ENCODE measurements around the gene AFAP1. TPM values are rescaled to one million over a fixed set of nuclear protein-coding genes. Genes with fewer than 3 reads are reported as not detected.

The AFAP1 gene
- total and polyA plus RNA-seq, 2 of the 8 experiments (the other 6 are each of a cell fraction or from before 2014, with no cell fraction given) = 3.6 to 18.2 TPM

DNA sequence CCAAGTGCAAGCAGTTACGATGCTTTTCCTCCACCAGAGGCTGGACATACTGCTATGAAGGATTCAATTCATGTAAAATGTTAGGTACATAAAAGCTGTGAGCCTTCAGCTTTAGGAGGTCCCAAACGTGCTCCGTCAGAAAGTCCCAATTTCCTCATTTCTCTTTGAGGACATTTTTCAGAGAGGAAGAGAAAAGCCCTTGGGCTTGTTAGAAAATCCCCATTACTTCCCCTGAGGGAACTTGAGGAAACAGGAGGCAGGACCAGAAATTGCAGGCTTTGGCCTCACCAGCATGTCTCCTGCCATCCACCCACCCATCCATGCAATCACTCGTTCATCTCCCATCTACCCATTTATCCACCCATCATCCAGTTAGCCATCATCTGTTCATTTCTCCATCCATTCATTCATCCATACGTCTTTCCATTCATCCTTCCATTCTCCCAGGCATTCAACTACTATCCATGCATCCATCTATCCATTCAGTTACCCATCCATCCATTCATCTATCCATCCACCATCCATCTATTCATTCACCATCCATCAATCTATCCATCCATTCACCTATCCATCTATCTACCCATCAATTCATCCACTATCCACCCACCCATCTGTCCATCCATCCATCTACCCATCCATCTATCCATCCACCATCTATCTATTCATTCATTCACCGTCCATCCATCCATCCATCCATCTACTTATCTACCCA, 223.5 kb downstream of the AFAP1 start (continued):
- TF ChIP-seq, protein P1, sequence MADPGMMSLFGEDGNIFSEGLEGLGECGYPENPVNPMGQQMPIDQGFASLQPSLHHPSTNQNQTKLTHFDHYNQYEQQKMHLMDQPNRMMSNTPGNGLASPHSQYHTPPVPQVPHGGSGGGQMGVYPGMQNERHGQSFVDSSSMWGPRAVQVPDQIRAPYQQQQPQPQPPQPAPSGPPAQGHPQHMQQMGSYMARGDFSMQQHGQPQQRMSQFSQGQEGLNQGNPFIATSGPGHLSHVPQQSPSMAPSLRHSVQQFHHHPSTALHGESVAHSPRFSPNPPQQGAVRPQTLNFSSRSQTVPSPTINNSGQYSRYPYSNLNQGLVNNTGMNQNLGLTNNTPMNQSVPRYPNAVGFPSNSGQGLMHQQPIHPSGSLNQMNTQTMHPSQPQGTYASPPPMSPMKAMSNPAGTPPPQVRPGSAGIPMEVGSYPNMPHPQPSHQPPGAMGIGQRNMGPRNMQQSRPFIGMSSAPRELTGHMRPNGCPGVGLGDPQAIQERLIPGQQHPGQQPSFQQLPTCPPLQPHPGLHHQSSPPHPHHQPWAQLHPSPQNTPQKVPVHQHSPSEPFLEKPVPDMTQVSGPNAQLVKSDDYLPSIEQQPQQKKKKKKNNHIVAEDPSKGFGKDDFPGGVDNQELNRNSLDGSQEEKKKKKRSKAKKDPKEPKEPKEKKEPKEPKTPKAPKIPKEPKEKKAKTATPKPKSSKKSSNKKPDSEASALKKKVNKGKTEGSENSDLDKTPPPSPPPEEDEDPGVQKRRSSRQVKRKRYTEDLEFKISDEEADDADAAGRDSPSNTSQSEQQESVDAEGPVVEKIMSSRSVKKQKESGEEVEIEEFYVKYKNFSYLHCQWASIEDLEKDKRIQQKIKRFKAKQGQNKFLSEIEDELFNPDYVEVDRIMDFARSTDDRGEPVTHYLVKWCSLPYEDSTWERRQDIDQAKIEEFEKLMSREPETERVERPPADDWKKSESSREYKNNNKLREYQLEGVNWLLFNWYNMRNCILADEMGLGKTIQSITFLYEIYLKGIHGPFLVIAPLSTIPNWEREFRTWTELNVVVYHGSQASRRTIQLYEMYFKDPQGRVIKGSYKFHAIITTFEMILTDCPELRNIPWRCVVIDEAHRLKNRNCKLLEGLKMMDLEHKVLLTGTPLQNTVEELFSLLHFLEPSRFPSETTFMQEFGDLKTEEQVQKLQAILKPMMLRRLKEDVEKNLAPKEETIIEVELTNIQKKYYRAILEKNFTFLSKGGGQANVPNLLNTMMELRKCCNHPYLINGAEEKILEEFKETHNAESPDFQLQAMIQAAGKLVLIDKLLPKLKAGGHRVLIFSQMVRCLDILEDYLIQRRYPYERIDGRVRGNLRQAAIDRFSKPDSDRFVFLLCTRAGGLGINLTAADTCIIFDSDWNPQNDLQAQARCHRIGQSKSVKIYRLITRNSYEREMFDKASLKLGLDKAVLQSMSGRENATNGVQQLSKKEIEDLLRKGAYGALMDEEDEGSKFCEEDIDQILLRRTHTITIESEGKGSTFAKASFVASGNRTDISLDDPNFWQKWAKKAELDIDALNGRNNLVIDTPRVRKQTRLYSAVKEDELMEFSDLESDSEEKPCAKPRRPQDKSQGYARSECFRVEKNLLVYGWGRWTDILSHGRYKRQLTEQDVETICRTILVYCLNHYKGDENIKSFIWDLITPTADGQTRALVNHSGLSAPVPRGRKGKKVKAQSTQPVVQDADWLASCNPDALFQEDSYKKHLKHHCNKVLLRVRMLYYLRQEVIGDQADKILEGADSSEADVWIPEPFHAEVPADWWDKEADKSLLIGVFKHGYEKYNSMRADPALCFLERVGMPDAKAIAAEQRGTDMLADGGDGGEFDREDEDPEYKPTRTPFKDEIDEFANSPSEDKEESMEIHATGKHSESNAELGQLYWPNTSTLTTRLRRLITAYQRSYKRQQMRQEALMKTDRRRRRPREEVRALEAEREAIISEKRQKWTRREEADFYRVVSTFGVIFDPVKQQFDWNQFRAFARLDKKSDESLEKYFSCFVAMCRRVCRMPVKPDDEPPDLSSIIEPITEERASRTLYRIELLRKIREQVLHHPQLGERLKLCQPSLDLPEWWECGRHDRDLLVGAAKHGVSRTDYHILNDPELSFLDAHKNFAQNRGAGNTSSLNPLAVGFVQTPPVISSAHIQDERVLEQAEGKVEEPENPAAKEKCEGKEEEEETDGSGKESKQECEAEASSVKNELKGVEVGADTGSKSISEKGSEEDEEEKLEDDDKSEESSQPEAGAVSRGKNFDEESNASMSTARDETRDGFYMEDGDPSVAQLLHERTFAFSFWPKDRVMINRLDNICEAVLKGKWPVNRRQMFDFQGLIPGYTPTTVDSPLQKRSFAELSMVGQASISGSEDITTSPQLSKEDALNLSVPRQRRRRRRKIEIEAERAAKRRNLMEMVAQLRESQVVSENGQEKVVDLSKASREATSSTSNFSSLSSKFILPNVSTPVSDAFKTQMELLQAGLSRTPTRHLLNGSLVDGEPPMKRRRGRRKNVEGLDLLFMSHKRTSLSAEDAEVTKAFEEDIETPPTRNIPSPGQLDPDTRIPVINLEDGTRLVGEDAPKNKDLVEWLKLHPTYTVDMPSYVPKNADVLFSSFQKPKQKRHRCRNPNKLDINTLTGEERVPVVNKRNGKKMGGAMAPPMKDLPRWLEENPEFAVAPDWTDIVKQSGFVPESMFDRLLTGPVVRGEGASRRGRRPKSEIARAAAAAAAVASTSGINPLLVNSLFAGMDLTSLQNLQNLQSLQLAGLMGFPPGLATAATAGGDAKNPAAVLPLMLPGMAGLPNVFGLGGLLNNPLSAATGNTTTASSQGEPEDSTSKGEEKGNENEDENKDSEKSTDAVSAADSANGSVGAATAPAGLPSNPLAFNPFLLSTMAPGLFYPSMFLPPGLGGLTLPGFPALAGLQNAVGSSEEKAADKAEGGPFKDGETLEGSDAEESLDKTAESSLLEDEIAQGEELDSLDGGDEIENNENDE (IDR thresholded peaks at IDR 0.05; ENCODE audit: insufficient replicate concordance, low read length) = no peak
- TF ChIP-seq SUZ12 (IDR thresholded peaks at IDR 0.05; ENCODE audit: low read length) (no peak), CTBP2 (IDR thresholded peaks at IDR 0.05; ENCODE audit: borderline replicate concordance, insufficient read depth, insufficient read length, low read length) (no peak), CHD2 (IDR thresholded peaks at IDR 0.05; ENCODE audit: low read length) (no peak), TAF7 (optimal IDR thresholded peaks at IDR 0.05; ENCODE audit: borderline replicate concordance, low read depth, low read length) (no peak), RXRA (IDR thresholded peaks at IDR 0.05; ENCODE audit: insufficient read depth, low read depth, low read length) (no peak), TAF1 (IDR thresholded peaks at IDR 0.05; ENCODE audit: low read depth, low read length) (no peak), SIRT6 (IDR thresholded peaks at IDR 0.05; ENCODE audit: low read length) (no peak), ZNF274 (IDR thresholded peaks at IDR 0.05; ENCODE audit: borderline replicate concordance, extremely low read depth, low read length) (no peak), PHF8 (conservative IDR thresholded peaks at IDR 0.05; ENCODE audit: low read depth, low read length) (no peak), RBBP5 (IDR thresholded peaks at IDR 0.05; ENCODE audit: borderline replicate concordance, low read depth, low read length) (no peak)

All from H1 (cell line).